BJ (cell line): ENCODE measurements around the gene ATF2. TPM values are rescaled to one million over a fixed set of nuclear protein-coding genes. Genes with fewer than 3 reads are reported as not detected.

Source experiments
- CTCF ChIA-PET: fragments of 350-600 bp; formaldehyde crosslinking; extraction: SDS; loops from one replicate; lab custom pipeline; 2021; ENCODE audit warnings: antibody characterized with exemption, inconsistent platforms; lab: Yijun Ruan, JAX
- POLR2A ChIA-PET: fragments of 300-600 bp; sonication (Branson Sonifier 250); formaldehyde crosslinking; extraction: SDS; loops from one replicate; lab custom pipeline; 2021; ENCODE audit warnings: antibody characterized with exemption; lab: Charles Lee
- DNase-seq: peaks from one replicate; pipeline ENCODE4 v3.0.0-alpha.2; 2011; ENCODE audit warnings: low read depth
- H3K27me3 ChIP-seq: 2 replicates; pipeline ENCODE4 v1.6.0; 2011; ENCODE audit warnings: low read length; ENCODE audit not compliant: control insufficient read depth, insufficient read depth
- H3K36me3 ChIP-seq: 2 replicates; pipeline ENCODE4 v1.5.1; 2011; ENCODE audit warnings: low read length; ENCODE audit not compliant: control insufficient read depth, insufficient read depth
- H3K4me3 ChIP-seq: 2 replicates; pipeline ENCODE4 v1.5.1; 2011; ENCODE audit warnings: low read depth, mild to moderate bottlenecking, control low read depth, low read length
- polyA plus RNA-seq: library from polyadenylated mRNA; depleted of rRNA; stranded (reverse); fragments of >200 nt; gene quantifications from 2 replicates; pipeline ENCODE4 v1.2.3, GENCODE V29; 2011
- TF ChIP-seq, protein P1 (sequence below): IDR thresholded peaks from 2 replicates; pipeline ENCODE4 v1.5.1; 2011; ENCODE audit warnings: low read depth, mild to moderate bottlenecking, control low read depth, inconsistent platforms, low read length, moderate library complexity; ENCODE audit not compliant: insufficient read depth

ATF2 gene
- polyA plus RNA-seq, 1 experiment, result 60.6 TPM

DNA sequence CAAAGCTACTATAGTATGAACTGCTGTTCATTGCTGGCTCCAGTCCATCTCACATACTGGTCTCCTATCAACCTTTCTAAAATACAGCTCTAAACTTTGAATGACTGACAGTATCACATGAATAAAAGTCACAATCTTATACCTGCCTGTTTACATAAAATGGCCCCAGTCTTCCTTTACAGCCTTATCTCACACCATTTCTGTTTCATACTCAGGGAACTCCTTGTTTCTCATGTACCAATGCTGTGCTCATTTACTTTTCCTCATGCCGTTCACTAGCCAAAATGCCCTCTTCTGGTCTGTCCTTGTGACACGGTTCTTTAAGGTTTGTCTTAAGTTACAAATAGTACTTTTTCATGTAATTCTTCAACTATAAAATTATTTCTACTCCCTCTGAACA is 7.3 kb upstream of the ATF2 start:
- no peak for DNase-seq
- H3K4me3 ChIP-seq, result no peak overlapping the region
- CTCF ChIA-PET, result interaction anchor here (1.1 to 1.3 kb wide), 2 partner anchors 76 to 147 kb away, joined by 3 to 4 read pairs; no protein-coding TSS in a partner anchor
- peaks cover 8% of the 10 kb centered on the region for H3K36me3 ChIP-seq
- H3K27me3 ChIP-seq, result no peaks in the 10 kb centered on the region
- TF ChIP-seq, protein P1, sequence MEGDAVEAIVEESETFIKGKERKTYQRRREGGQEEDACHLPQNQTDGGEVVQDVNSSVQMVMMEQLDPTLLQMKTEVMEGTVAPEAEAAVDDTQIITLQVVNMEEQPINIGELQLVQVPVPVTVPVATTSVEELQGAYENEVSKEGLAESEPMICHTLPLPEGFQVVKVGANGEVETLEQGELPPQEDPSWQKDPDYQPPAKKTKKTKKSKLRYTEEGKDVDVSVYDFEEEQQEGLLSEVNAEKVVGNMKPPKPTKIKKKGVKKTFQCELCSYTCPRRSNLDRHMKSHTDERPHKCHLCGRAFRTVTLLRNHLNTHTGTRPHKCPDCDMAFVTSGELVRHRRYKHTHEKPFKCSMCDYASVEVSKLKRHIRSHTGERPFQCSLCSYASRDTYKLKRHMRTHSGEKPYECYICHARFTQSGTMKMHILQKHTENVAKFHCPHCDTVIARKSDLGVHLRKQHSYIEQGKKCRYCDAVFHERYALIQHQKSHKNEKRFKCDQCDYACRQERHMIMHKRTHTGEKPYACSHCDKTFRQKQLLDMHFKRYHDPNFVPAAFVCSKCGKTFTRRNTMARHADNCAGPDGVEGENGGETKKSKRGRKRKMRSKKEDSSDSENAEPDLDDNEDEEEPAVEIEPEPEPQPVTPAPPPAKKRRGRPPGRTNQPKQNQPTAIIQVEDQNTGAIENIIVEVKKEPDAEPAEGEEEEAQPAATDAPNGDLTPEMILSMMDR, result no peak
- POLR2A ChIA-PET, result no interaction called here

DNA sequence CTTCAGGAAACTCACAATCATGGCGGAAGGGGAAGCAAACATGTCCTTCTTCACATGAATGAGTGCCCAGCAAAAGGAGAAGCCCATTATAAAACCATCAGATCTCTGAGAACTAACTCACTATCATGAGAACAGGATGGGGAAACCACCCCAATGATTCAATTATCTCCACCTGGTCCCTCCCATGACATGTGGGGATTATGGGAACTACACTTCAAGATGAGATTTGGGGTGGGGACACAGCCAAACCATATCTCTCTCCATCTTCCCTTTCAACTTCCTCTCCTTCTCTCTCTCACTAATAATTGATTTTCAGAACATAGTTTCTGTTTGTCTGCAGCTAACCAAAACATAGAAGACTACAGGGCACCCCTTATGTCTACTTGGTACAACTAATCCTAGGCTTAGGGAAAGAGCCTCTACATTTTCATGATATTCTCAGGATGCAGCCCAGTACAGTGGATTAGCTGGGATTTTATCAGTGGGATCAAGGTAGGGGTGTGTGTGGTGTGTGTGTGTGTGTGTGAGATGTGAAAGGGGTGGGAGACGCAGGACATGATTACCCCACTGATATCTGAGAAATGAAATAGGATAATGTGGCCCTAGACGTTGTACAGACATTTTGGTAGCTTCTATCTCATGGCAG is 2.8 kb upstream of the ATF2 start:
- no peak overlapping the region for H3K4me3 ChIP-seq
- no peaks in the 10 kb centered on the region for H3K27me3 ChIP-seq
- H3K36me3 ChIP-seq, result no peaks in the 10 kb centered on the region
- CTCF ChIA-PET, result no interaction called here
- TF ChIP-seq, protein P1, result no peak
- POLR2A ChIA-PET, result no interaction called here
- no peak for DNase-seq

DNA sequence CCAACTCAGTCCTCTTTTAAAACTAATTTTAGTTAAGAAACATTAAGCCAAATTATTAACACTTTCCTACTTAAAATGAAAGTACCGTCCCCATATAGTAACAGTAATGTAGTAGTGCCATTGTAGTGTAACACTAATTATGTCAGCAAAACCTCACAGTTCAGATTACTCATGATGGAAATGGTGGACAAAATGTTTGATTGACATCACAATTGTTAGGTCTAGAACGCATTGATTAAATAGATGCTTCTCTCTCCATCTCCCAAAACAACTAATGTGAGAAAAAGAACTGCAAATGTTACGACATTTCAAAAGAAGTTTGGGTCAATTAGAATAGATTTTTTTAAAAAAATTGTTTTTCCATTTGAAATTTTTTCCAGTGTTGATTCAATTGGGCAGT is 1.2 kb upstream of the ATF2 start:
- TF ChIP-seq, protein P1, result no peak
- H3K36me3 ChIP-seq, result no peaks in the 10 kb centered on the region
- ChIA-PET CTCF (no interaction called here), POLR2A (no interaction called here)
- no peak for DNase-seq
- no peaks in the 10 kb centered on the region for H3K27me3 ChIP-seq
- H3K4me3 ChIP-seq, result no peak overlapping the region

DNA sequence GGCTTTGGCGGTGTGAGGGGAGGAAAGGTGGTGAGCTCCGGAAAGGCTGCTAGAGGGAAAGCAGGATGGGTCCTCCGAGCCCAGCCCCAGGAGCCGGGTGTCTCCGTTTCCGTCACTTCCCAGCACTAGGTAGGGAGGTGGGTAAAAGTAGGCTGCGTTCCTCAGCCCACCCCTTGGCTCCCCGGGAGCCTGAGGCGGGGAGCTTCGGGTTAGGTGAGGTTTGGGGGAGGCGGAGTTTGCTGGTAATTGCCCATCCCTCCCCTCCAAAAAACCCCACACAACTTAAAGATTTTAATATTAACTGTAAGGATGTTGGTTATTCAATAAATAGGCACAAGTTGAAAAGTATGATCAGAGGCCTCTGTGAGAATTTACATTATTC is 552 bp upstream of the ATF2 start:
- H3K27me3 ChIP-seq, result no peaks in the 10 kb centered on the region
- no peak for DNase-seq
- peak overlapping the region; percentile 100 for H3K4me3 ChIP-seq
- TF ChIP-seq, protein P1, result no peak
- POLR2A ChIA-PET, result no interaction called here
- no peaks in the 10 kb centered on the region for H3K36me3 ChIP-seq
- CTCF ChIA-PET, result interaction anchor here (0.7 kb wide), 1 partner anchor 138 kb away, joined by 3 read pairs; no protein-coding TSS in a partner anchor

DNA sequence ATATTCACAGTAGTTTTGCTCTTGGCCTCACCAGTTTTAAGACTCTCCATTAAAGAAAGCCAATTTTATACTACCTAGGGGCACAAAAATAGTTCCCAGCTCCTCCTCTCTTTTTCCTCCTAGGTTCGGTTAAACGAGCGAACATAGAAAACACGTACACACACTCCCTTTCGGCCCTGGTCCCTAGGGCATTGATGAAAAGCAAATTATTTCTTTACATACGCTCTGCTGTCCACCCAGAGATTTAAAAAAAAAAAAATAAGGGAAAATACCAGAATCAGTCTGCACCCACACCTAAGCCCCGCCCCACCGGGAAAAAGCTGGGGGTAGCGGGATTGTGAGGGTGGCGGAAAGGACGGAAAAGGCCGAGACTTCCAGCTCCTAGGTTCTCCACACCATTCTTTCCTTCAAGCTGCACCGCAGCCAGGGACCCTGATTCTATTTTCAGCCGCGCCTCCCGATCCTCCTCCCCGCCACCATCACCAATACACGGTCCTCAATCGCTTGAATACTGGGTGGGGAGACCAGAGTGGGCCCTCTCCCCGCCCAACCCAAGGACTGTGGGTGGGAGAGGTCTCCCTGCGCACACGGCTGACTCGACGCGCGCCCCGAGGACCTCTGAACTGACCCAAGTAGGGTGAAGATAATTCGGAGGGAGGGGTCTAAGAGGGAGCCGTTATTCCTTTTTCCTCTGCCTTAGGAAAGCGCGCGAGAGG is 769 bp downstream of the ATF2 start:
- peak overlapping the region; percentile 100 for H3K4me3 ChIP-seq
- CTCF ChIA-PET, result interaction anchor here (1.1 kb wide), 1 partner anchor 37 kb away, joined by 3 read pairs; no protein-coding TSS in a partner anchor
- POLR2A ChIA-PET, result no interaction called here
- TF ChIP-seq, protein P1, result no peak
- no peaks in the 10 kb centered on the region for H3K36me3 ChIP-seq
- DNase-seq, result no peak
- no peaks in the 10 kb centered on the region for H3K27me3 ChIP-seq
